ENCODE results near the gene JAK2. TPM values are rescaled to one million over a fixed set of nuclear protein-coding genes. Genes with fewer than 3 reads are reported as not detected.
A peak's percentile ranks its signal among the peaks of the same experiment; 100 is the strongest.

The JAK2 gene
- total RNA-seq, 1 experiment from 2014 or later = 10.5 TPM

GRCh38 chr9:4979239-4979638, 5.8 kb upstream of the JAK2 start:
- intact Hi-C loops (cut with micrococcal nuclease; ENCODE audit: unreplicated experiment) = no loop called here
- TF ChIP-seq CTCF (conservative IDR thresholded peaks at IDR 0.05; ENCODE audit: low read depth, low read length) (no peak), EZH2 (IDR thresholded peaks at IDR 0.05; ENCODE audit: borderline replicate concordance, low read depth, low read length, poor library complexity, severe bottlenecking) (no peak)
- Histone ChIP-seq H3K27me3 (replicated peaks; ENCODE audit: insufficient read depth, low read depth, low read length, poor library complexity) (no peaks in the 10 kb centered on the region), H3K4me3 (ENCODE audit: low read depth, low read length, poor library complexity, severe bottlenecking) (no peak overlapping the region), H3K4me1 (ENCODE audit: insufficient read depth, low read length, poor library complexity, severe bottlenecking) (peaks cover 15% of the 10 kb centered on the region), H3K36me3 (ENCODE audit: insufficient read depth, low read length, poor library complexity, severe bottlenecking) (no peaks in the 10 kb centered on the region), H3K27ac (ENCODE audit: low read depth, low read length, poor library complexity, severe bottlenecking) (no peak overlapping the region), H3K9me3 (ENCODE audit: low read depth, low read length, poor library complexity, severe bottlenecking) (no peaks in the 10 kb centered on the region)
- ChIA-PET CTCF (no interaction called here), POLR2A (ENCODE audit: low non-redundant PET) (no interaction called here)
- DNase-seq (ENCODE audit: low spot score) = peak; percentile 21
- no TSS peak for BruUV-seq (replicated peaks)

- Histone ChIP-seq H3K27me3 (replicated peaks; ENCODE audit: insufficient read depth, low read depth, low read length, poor library complexity) (no peaks in the 10 kb centered on the region), H3K27ac (ENCODE audit: low read depth, low read length, poor library complexity, severe bottlenecking) (no peak overlapping the region), H3K9me3 (ENCODE audit: low read depth, low read length, poor library complexity, severe bottlenecking) (no peaks in the 10 kb centered on the region), H3K36me3 (ENCODE audit: insufficient read depth, low read length, poor library complexity, severe bottlenecking) (no peaks in the 10 kb centered on the region), H3K4me3 (ENCODE audit: low read depth, low read length, poor library complexity, severe bottlenecking) (no peak overlapping the region), H3K4me1 (ENCODE audit: insufficient read depth, low read length, poor library complexity, severe bottlenecking) (peaks cover 15% of the 10 kb centered on the region)
- POLR2A ChIA-PET (ENCODE audit: low non-redundant PET) = no interaction called here
- BruUV-seq (replicated peaks) = no TSS peak
- CTCF ChIA-PET = interaction anchor here (0.5 kb wide), 1 partner anchor 221 kb away, joined by 3 read pairs; no protein-coding TSS in a partner anchor
- no peak for TF ChIP-seq EZH2 (IDR thresholded peaks at IDR 0.05; ENCODE audit: borderline replicate concordance, low read depth, low read length, poor library complexity, severe bottlenecking)
- TF ChIP-seq CTCF (conservative IDR thresholded peaks at IDR 0.05; ENCODE audit: low read depth, low read length) = no peak
- intact Hi-C loops (cut with micrococcal nuclease; ENCODE audit: unreplicated experiment) = loop anchor here (10.0 kb wide), 2 partner anchors 185 to 625 kb away; partner anchors contain the start of gene RCL1
- DNase-seq (ENCODE audit: low spot score) = no peak
Observed at GRCh38 chr9:4980086-4980727, 4.9 kb upstream of the JAK2 start.

GRCh38 chr9:4982721-4983482, 2.2 kb upstream of the JAK2 start:
- Histone ChIP-seq H3K36me3 (ENCODE audit: insufficient read depth, low read length, poor library complexity, severe bottlenecking) (no peaks in the 10 kb centered on the region), H3K27me3 (replicated peaks; ENCODE audit: insufficient read depth, low read depth, low read length, poor library complexity) (no peaks in the 10 kb centered on the region), H3K27ac (ENCODE audit: low read depth, low read length, poor library complexity, severe bottlenecking) (no peak overlapping the region), H3K4me1 (ENCODE audit: insufficient read depth, low read length, poor library complexity, severe bottlenecking) (peaks cover 24% of the 10 kb centered on the region), H3K4me3 (ENCODE audit: low read depth, low read length, poor library complexity, severe bottlenecking) (no peak overlapping the region), H3K9me3 (ENCODE audit: low read depth, low read length, poor library complexity, severe bottlenecking) (no peaks in the 10 kb centered on the region)
- ChIA-PET POLR2A (ENCODE audit: low non-redundant PET) (no interaction called here), CTCF (no interaction called here)
- TF ChIP-seq CTCF (conservative IDR thresholded peaks at IDR 0.05; ENCODE audit: low read depth, low read length) = no peak
- TF ChIP-seq EZH2 (IDR thresholded peaks at IDR 0.05; ENCODE audit: borderline replicate concordance, low read depth, low read length, poor library complexity, severe bottlenecking) = no peak
- intact Hi-C loops (cut with micrococcal nuclease; ENCODE audit: unreplicated experiment) = loop anchor here (10.0 kb wide), 2 partner anchors 188 to 622 kb away; partner anchors contain the start of gene RCL1
- BruUV-seq (replicated peaks) = no TSS peak
- no peak for DNase-seq (ENCODE audit: low spot score)

Measured in A673 (cell line).